ENCODE results near the gene TTC9.

Gene TTC9

GRCh38 chr14:70645892-70646291 lies 4.2 kb downstream of the TTC9 start:
- Histone ChIP-seq H3K27ac (ENCODE audit: low read depth, low read length, severe bottlenecking) (no peak overlapping the region), H3K9me3 (ENCODE audit: control insufficient read depth, low read length) (no peaks in the 10 kb centered on the region), H3K36me3 (ENCODE audit: control insufficient read depth, insufficient read depth, low read length) (no peaks in the 10 kb centered on the region), H3K4me3 (ENCODE audit: extremely low read depth, insufficient read depth, low read length, poor library complexity, severe bottlenecking) (no peak overlapping the region), H3K4me1 (ENCODE audit: control insufficient read depth, insufficient read depth, low read length, poor library complexity, severe bottlenecking) (peaks cover 8% of the 10 kb centered on the region)
- 76 to 81% methylated on average over 6 of the region's 6 CpGs for WGBS, 2 experiments (ENCODE audit: insufficient coverage in 2 of 2)

GRCh38 chr14:70646705-70647104 lies 5.0 kb downstream of the TTC9 start:
- Histone ChIP-seq H3K27ac (ENCODE audit: low read depth, low read length, severe bottlenecking) (no peak overlapping the region), H3K4me1 (ENCODE audit: control insufficient read depth, insufficient read depth, low read length, poor library complexity, severe bottlenecking) (peaks cover 8% of the 10 kb centered on the region), H3K4me3 (ENCODE audit: extremely low read depth, insufficient read depth, low read length, poor library complexity, severe bottlenecking) (no peak overlapping the region), H3K9me3 (ENCODE audit: control insufficient read depth, low read length) (no peaks in the 10 kb centered on the region), H3K36me3 (ENCODE audit: control insufficient read depth, insufficient read depth, low read length) (no peaks in the 10 kb centered on the region)
- 17 to 44% methylated on average over 1 of the region's 2 CpGs for WGBS, 2 experiments (ENCODE audit: insufficient coverage in 2 of 2)

GRCh38 chr14:70648346-70648745 lies 6.6 kb downstream of the TTC9 start:
- Histone ChIP-seq H3K36me3 (ENCODE audit: control insufficient read depth, insufficient read depth, low read length) (no peaks in the 10 kb centered on the region), H3K9me3 (ENCODE audit: control insufficient read depth, low read length) (no peaks in the 10 kb centered on the region), H3K4me3 (ENCODE audit: extremely low read depth, insufficient read depth, low read length, poor library complexity, severe bottlenecking) (no peak overlapping the region), H3K4me1 (ENCODE audit: control insufficient read depth, insufficient read depth, low read length, poor library complexity, severe bottlenecking) (peaks cover 5% of the 10 kb centered on the region), H3K27ac (ENCODE audit: low read depth, low read length, severe bottlenecking) (no peak overlapping the region)

GRCh38 chr14:70649803-70650202 lies 8.1 kb downstream of the TTC9 start:
- 95 to 100% methylated on average over 2 of the region's 4 CpGs for WGBS, 2 experiments (ENCODE audit: insufficient coverage in 2 of 2)
- H3K36me3 ChIP-seq (ENCODE audit: control insufficient read depth, insufficient read depth, low read length) = no peaks in the 10 kb centered on the region
- H3K4me3 ChIP-seq (ENCODE audit: extremely low read depth, insufficient read depth, low read length, poor library complexity, severe bottlenecking) = no peak overlapping the region
- no peaks in the 10 kb centered on the region for H3K9me3 ChIP-seq (ENCODE audit: control insufficient read depth, low read length)
- H3K27ac ChIP-seq (ENCODE audit: low read depth, low read length, severe bottlenecking) = no peak overlapping the region
- H3K4me1 ChIP-seq (ENCODE audit: control insufficient read depth, insufficient read depth, low read length, poor library complexity, severe bottlenecking) = no peaks in the 10 kb centered on the region

GRCh38 chr14:70651522-70651921 lies 9.8 kb downstream of the TTC9 start:
- WGBS, 2 experiments (ENCODE audit: insufficient coverage in 2 of 2) = 95 to 100% methylated on average over 4 to 5 of the region's 5 CpGs
- Histone ChIP-seq H3K4me3 (ENCODE audit: extremely low read depth, insufficient read depth, low read length, poor library complexity, severe bottlenecking) (no peak overlapping the region), H3K4me1 (ENCODE audit: control insufficient read depth, insufficient read depth, low read length, poor library complexity, severe bottlenecking) (no peaks in the 10 kb centered on the region), H3K36me3 (ENCODE audit: control insufficient read depth, insufficient read depth, low read length) (no peaks in the 10 kb centered on the region), H3K9me3 (ENCODE audit: control insufficient read depth, low read length) (no peaks in the 10 kb centered on the region), H3K27ac (ENCODE audit: low read depth, low read length, severe bottlenecking) (no peak overlapping the region)

GRCh38 chr14:70652871-70653270 lies 11.2 kb downstream of the TTC9 start:
- no peaks in the 10 kb centered on the region for H3K36me3 ChIP-seq (ENCODE audit: control insufficient read depth, insufficient read depth, low read length)
- no peak overlapping the region for H3K4me3 ChIP-seq (ENCODE audit: extremely low read depth, insufficient read depth, low read length, poor library complexity, severe bottlenecking)
- no peak overlapping the region for H3K27ac ChIP-seq (ENCODE audit: low read depth, low read length, severe bottlenecking)
- H3K4me1 ChIP-seq (ENCODE audit: control insufficient read depth, insufficient read depth, low read length, poor library complexity, severe bottlenecking) = no peaks in the 10 kb centered on the region
- H3K9me3 ChIP-seq (ENCODE audit: control insufficient read depth, low read length) = no peaks in the 10 kb centered on the region

- WGBS, 2 experiments (ENCODE audit: insufficient coverage in 2 of 2) = 36 to 44% methylated on average over 3 of the region's 3 CpGs
- no peaks in the 10 kb centered on the region for H3K9me3 ChIP-seq (ENCODE audit: control insufficient read depth, low read length)
- H3K4me1 ChIP-seq (ENCODE audit: control insufficient read depth, insufficient read depth, low read length, poor library complexity, severe bottlenecking) = no peaks in the 10 kb centered on the region
- H3K4me3 ChIP-seq (ENCODE audit: extremely low read depth, insufficient read depth, low read length, poor library complexity, severe bottlenecking) = no peak overlapping the region
- no peak overlapping the region for H3K27ac ChIP-seq (ENCODE audit: low read depth, low read length, severe bottlenecking)
- no peaks in the 10 kb centered on the region for H3K36me3 ChIP-seq (ENCODE audit: control insufficient read depth, insufficient read depth, low read length)
Observed at GRCh38 chr14:70653662-70654061, 11.9 kb downstream of the TTC9 start.

- no peak overlapping the region for H3K27ac ChIP-seq (ENCODE audit: low read depth, low read length, severe bottlenecking)
- 84 to 94% methylated on average over 3 to 6 of the region's 6 CpGs for WGBS, 2 experiments (ENCODE audit: insufficient coverage in 2 of 2)
- no peaks in the 10 kb centered on the region for H3K9me3 ChIP-seq (ENCODE audit: control insufficient read depth, low read length)
- no peak overlapping the region for H3K4me3 ChIP-seq (ENCODE audit: extremely low read depth, insufficient read depth, low read length, poor library complexity, severe bottlenecking)
- no peaks in the 10 kb centered on the region for H3K4me1 ChIP-seq (ENCODE audit: control insufficient read depth, insufficient read depth, low read length, poor library complexity, severe bottlenecking)
- H3K36me3 ChIP-seq (ENCODE audit: control insufficient read depth, insufficient read depth, low read length) = no peaks in the 10 kb centered on the region
Observed at GRCh38 chr14:70654632-70655031, 12.9 kb downstream of the TTC9 start.

- WGBS, 2 experiments (ENCODE audit: insufficient coverage in 2 of 2) = 75 to 83% methylated on average over 8 to 13 of the region's 19 CpGs
Observed at GRCh38 chr14:70655110-70655826, 13.6 kb downstream of the TTC9 start.

GRCh38 chr14:70658899-70659298 lies 17.2 kb downstream of the TTC9 start:
- H3K36me3 ChIP-seq (ENCODE audit: control insufficient read depth, insufficient read depth, low read length) = no peaks in the 10 kb centered on the region
- no CpG with 5 or more reads among the region's 4 CpGs for WGBS, 2 experiments (ENCODE audit: insufficient coverage in 2 of 2)

More at GRCh38 chr14:70655110-70655826, 13.6 kb downstream of the TTC9 start:
- Histone ChIP-seq H3K4me1 (ENCODE audit: control insufficient read depth, insufficient read depth, low read length, poor library complexity, severe bottlenecking) (no peaks in the 10 kb centered on the region), H3K27ac (ENCODE audit: low read depth, low read length, severe bottlenecking) (no peak overlapping the region), H3K9me3 (ENCODE audit: control insufficient read depth, low read length) (no peaks in the 10 kb centered on the region), H3K4me3 (ENCODE audit: extremely low read depth, insufficient read depth, low read length, poor library complexity, severe bottlenecking) (no peak overlapping the region), H3K36me3 (ENCODE audit: control insufficient read depth, insufficient read depth, low read length) (no peaks in the 10 kb centered on the region)

GRCh38 chr14:70660967-70661893 lies 19.5 kb downstream of the TTC9 start:
- H3K4me3 ChIP-seq (ENCODE audit: extremely low read depth, insufficient read depth, low read length, poor library complexity, severe bottlenecking) = no peak overlapping the region
- 79 to 86% methylated on average over 8 to 10 of the region's 13 CpGs for WGBS, 2 experiments (ENCODE audit: insufficient coverage in 2 of 2)
- no peak overlapping the region for H3K27ac ChIP-seq (ENCODE audit: low read depth, low read length, severe bottlenecking)
- no peaks in the 10 kb centered on the region for H3K9me3 ChIP-seq (ENCODE audit: control insufficient read depth, low read length)
- H3K4me1 ChIP-seq (ENCODE audit: control insufficient read depth, insufficient read depth, low read length, poor library complexity, severe bottlenecking) = peaks cover 15% of the 10 kb centered on the region
- no peaks in the 10 kb centered on the region for H3K36me3 ChIP-seq (ENCODE audit: control insufficient read depth, insufficient read depth, low read length)

More at GRCh38 chr14:70658899-70659298, 17.2 kb downstream of the TTC9 start:
- Histone ChIP-seq H3K27ac (ENCODE audit: low read depth, low read length, severe bottlenecking) (no peak overlapping the region), H3K4me3 (ENCODE audit: extremely low read depth, insufficient read depth, low read length, poor library complexity, severe bottlenecking) (no peak overlapping the region), H3K4me1 (ENCODE audit: control insufficient read depth, insufficient read depth, low read length, poor library complexity, severe bottlenecking) (no peaks in the 10 kb centered on the region), H3K9me3 (ENCODE audit: control insufficient read depth, low read length) (no peaks in the 10 kb centered on the region)
